Natural killer cell (primary cell): ENCODE data around the gene AIRE. TPM values are rescaled to one million over a fixed set of nuclear protein-coding genes. Genes with fewer than 3 reads are reported as not detected.

Experiments
- ATAC-seq, 3 donors: fragments of 150-1000 bp in 2 of 3; fragments of 200-7000 bp in 1 of 3; cut with Tn5 transposase; 1 replicate in 1 of 3; 2 replicates in 2 of 3; pipeline ENCODE4 v1.10.0; 2021; ENCODE audit warnings: mild to moderate bottlenecking in 2 of 3, moderate library complexity in 2 of 3
- DNase-seq, 2 donors: peaks; one replicate each; pipeline versions ENCODE4 v3.0.0 to v3.0.0-alpha.2; 2013 to 2021; ENCODE audit warnings: mixed read lengths in 1 of 2
- H3K27ac ChIP-seq: one replicate; pipeline ENCODE4 v1.5.1; 2013; ENCODE audit warnings: mild to moderate bottlenecking, low read length
- H3K27me3 ChIP-seq: one replicate; pipeline ENCODE4 v1.6.1; 2013; ENCODE audit warnings: low read length; ENCODE audit not compliant: control insufficient read depth, insufficient read depth
- H3K36me3 ChIP-seq: one replicate; pipeline ENCODE4 v1.6.1; 2013; ENCODE audit warnings: low read length; ENCODE audit not compliant: control insufficient read depth, insufficient read depth
- H3K4me1 ChIP-seq: one replicate; pipeline ENCODE4 v1.6.1; 2013; ENCODE audit warnings: low read length; ENCODE audit not compliant: control insufficient read depth, insufficient read depth
- H3K4me3 ChIP-seq: one replicate; pipeline ENCODE4 v1.5.1; 2013; ENCODE audit warnings: low read length
- H3K9me3 ChIP-seq: one replicate; pipeline ENCODE4 v1.6.1; 2013; ENCODE audit warnings: low read length; ENCODE audit not compliant: control insufficient read depth, insufficient read depth
- H3K27ac Mint-ChIP-seq, 2 donors: one replicate each; pipeline ENCODE4 v1.8.0; 2022; ENCODE audit warnings: mild to moderate bottlenecking in 2 of 2, mixed read lengths in 2 of 2, moderate library complexity in 1 of 2
- H3K27me3 Mint-ChIP-seq, 2 donors: one replicate each; pipeline ENCODE4 v1.8.0; 2022; ENCODE audit warnings: low read depth in 2 of 2, mixed read lengths in 2 of 2
- H3K36me3 Mint-ChIP-seq: one replicate; pipeline ENCODE4 v1.8.0; 2022; ENCODE audit warnings: mixed read lengths
- H3K4me1 Mint-ChIP-seq, 2 donors: one replicate each; pipeline ENCODE4 v1.8.0; 2022; ENCODE audit warnings: mixed read lengths in 2 of 2
- H3K4me3 Mint-ChIP-seq: one replicate; pipeline ENCODE4 v1.8.0; 2022; ENCODE audit warnings: mild to moderate bottlenecking, moderate library complexity, mixed read lengths
- H3K9me3 Mint-ChIP-seq, 2 donors: one replicate each; pipeline ENCODE4 v1.8.0; 2022; ENCODE audit warnings: mixed read lengths in 2 of 2
- WGBS: methylation state at CpG from one replicate; pipeline ENCODE4 v1.1.7; 2013; ENCODE audit warnings: missing lambda C conversion rate; ENCODE audit not compliant: insufficient coverage; 5-methylcytosine and 5-hydroxymethylcytosine counted together
- intact Hi-C: fragments of 100-400 bp; cut with micrococcal nuclease; formaldehyde crosslinking; loops from one replicate; pipeline ENCODE4 v1.14.2; 2022
- total RNA-seq, 4 donors: library from RNA; stranded (reverse); fragments of 120-200 nt in 1 of 4; gene quantifications; one replicate each; pipeline versions ENCODE4 v1.2.3 to v1.2.4, GENCODE V29; 2013 to 2022
- TF ChIP-seq, protein P1 (sequence below): fragments of 200-600 bp; IDR thresholded peaks from one replicate; pipeline ENCODE4 v1.8.0; 2022; ENCODE audit warnings: antibody characterized with exemption

Gene AIRE
- total RNA-seq, 3 donors from 2014 or later (not counting 1 experiment from before 2014, with no cell fraction given): not detected

DNA sequence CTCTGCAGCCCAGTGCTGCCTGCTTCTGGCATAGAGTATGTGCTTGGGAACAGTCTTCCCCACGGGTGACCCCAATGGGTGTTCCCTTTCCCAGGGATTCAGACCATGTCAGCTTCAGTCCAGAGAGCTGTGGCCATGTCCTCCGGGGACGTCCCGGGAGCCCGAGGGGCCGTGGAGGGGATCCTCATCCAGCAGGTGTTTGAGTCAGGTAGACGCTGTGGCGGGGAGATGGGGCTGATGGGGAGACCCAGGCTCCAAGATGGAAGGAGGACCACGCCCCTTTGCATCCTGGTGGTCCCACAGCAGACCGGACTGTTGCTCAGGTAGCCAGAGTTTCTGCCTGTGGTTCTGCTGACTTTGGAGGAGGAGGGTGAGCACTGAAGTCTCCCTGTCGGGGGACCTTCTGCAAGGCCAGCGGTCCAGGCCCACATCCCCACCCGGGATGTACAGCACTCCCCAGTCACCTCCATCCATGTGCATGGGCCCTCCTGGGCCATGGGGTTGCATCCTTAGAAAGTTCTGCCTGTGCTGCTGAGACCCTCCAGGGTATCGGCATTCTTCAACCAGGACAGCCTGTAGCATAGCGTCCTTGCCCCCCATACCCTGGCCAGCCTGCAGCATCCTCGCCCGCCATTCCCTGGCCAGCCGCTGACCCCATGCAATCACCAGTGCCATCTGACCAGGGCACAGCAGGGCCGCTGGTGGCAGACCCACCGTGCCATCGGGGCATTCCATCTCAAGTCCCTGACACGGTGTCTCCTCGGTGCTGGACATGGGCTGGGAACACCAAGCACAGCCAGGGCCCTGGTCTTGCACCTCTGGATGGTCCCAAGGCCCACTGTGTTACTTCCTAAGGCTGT, 2.8 kb downstream of the AIRE start:
- no peak overlapping the region for H3K27ac ChIP-seq
- no peak overlapping the region for H3K27ac Mint-ChIP-seq
- H3K27me3 Mint-ChIP-seq: peaks cover 0 to 3% of the 10 kb centered on the region in 2 donors
- peaks cover 2% of the 10 kb centered on the region for H3K4me1 ChIP-seq
- H3K36me3 Mint-ChIP-seq: no peaks in the 10 kb centered on the region
- H3K4me3 Mint-ChIP-seq: no peak overlapping the region
- H3K36me3 ChIP-seq: no peaks in the 10 kb centered on the region
- TF ChIP-seq, protein P1, sequence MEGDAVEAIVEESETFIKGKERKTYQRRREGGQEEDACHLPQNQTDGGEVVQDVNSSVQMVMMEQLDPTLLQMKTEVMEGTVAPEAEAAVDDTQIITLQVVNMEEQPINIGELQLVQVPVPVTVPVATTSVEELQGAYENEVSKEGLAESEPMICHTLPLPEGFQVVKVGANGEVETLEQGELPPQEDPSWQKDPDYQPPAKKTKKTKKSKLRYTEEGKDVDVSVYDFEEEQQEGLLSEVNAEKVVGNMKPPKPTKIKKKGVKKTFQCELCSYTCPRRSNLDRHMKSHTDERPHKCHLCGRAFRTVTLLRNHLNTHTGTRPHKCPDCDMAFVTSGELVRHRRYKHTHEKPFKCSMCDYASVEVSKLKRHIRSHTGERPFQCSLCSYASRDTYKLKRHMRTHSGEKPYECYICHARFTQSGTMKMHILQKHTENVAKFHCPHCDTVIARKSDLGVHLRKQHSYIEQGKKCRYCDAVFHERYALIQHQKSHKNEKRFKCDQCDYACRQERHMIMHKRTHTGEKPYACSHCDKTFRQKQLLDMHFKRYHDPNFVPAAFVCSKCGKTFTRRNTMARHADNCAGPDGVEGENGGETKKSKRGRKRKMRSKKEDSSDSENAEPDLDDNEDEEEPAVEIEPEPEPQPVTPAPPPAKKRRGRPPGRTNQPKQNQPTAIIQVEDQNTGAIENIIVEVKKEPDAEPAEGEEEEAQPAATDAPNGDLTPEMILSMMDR: no peak
- intact Hi-C loops: no loop called here
- H3K9me3 ChIP-seq: no peaks in the 10 kb centered on the region
- no peak for ATAC-seq
- H3K4me3 ChIP-seq: no peak overlapping the region
- H3K9me3 Mint-ChIP-seq: no peaks in the 10 kb centered on the region
- WGBS: 92% methylated on average over 23 of the region's 23 CpGs
- no peaks in the 10 kb centered on the region for H3K4me1 Mint-ChIP-seq
- no peaks in the 10 kb centered on the region for H3K27me3 ChIP-seq
- no peak for DNase-seq

DNA sequence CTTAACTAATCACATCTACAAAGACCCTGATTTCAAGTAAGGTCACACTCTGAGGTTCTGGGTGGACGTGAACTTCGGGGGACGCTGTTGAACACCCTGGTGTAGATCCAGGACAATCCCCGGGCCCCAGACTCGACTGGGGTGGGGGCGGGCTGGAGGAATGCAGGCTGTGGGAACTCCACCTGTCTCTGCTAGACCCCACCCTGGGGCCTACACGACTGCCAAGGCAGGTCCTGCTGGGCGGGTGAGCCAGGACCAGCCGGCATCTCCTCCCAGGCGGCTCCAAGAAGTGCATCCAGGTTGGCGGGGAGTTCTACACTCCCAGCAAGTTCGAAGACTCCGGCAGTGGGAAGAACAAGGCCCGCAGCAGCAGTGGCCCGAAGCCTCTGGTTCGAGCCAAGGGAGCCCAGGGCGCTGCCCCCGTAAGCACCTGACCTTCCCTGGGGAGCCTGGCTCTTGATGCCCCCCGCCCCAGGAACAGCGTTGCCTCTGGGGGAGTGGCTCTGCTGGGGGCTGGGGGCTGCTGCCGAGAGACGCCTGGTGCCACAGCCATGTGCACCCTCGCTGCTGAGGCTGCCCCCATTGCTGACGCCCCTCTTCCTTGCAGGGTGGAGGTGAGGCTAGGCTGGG, 3.8 kb downstream of the AIRE start:
- H3K4me3 Mint-ChIP-seq: no peak overlapping the region
- no peak for DNase-seq

DNA sequence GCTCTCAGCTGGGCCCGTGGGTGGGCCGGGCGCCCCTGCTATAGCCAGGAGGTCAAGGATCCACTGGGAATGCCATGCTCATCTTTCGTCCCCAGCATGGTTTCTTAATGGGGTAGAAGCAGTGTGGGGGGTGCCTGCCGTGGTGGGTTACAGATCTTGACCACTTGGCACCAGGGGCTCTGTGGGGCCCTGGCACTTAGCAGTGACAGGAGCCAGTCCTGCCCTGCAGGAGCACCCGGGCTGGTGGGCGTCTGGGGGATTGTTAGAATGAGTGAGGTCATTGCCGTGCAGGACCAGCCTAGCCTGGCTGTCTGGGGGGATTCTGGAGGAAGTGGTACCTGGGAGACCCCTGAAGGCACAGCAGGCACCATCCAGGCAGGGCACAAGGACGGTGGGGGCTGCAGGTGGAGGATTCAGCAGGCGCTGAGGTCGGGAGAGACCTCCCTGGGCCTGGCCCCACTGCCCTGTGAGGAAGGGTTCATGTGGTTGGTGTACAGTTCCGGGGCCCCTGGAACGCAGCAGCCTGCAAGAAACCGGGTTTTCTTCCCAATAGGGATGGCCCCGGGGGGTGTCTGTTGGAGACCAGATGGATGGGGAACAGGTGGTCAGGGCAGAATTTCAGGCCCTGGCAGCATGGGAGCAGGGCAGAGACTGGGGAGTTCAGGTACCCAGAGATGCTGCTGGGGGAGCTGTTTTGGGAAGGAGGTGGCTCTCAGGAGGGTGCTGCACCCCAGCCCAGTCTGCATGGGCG, 4.8 kb downstream of the AIRE start:
- no peak for ATAC-seq
- Mint-ChIP-seq H3K36me3 (no peaks in the 10 kb centered on the region), H3K27me3 (peaks cover 0 to 3% of the 10 kb centered on the region in 2 donors), H3K4me1 (peaks cover 0 to 6% of the 10 kb centered on the region in 2 donors), H3K27ac (no peak overlapping the region), H3K9me3 (no peaks in the 10 kb centered on the region), H3K4me3 (no peak overlapping the region)
- WGBS: 90% methylated on average over 16 of the region's 16 CpGs
- intact Hi-C loops: no loop called here
- no peaks in the 10 kb centered on the region for H3K9me3 ChIP-seq
- H3K36me3 ChIP-seq: no peaks in the 10 kb centered on the region
- DNase-seq: no peak
- TF ChIP-seq, protein P1: no peak
- no peak overlapping the region for H3K4me3 ChIP-seq
- peaks cover 18% of the 10 kb centered on the region for H3K4me1 ChIP-seq
- no peak overlapping the region for H3K27ac ChIP-seq
- no peaks in the 10 kb centered on the region for H3K27me3 ChIP-seq

More for the DNA sequence above, 3.8 kb downstream of the AIRE start:
- no peaks in the 10 kb centered on the region for H3K9me3 Mint-ChIP-seq
- H3K36me3 ChIP-seq: no peaks in the 10 kb centered on the region
- TF ChIP-seq, protein P1: no peak
- no peaks in the 10 kb centered on the region for H3K36me3 Mint-ChIP-seq
- peaks cover 8% of the 10 kb centered on the region for H3K4me1 ChIP-seq
- 93% methylated on average over 24 of the region's 24 CpGs for WGBS
- H3K27ac ChIP-seq: no peak overlapping the region
- peaks cover 0 to 3% of the 10 kb centered on the region in 2 donors for H3K27me3 Mint-ChIP-seq
- H3K4me1 Mint-ChIP-seq: no peaks in the 10 kb centered on the region
- no peak for ATAC-seq
- H3K27me3 ChIP-seq: no peaks in the 10 kb centered on the region
- H3K4me3 ChIP-seq: no peak overlapping the region
- H3K27ac Mint-ChIP-seq: no peak overlapping the region
- intact Hi-C loops: no loop called here
- no peaks in the 10 kb centered on the region for H3K9me3 ChIP-seq
